Measurements from ENCODE around the gene PRR12. TPM values are rescaled to one million over a fixed set of nuclear protein-coding genes. Genes with fewer than 3 reads are reported as not detected.

PRR12 gene
- total and polyA plus RNA-seq, 4 experiments from 2014 or later = 1.2 to 65.1 (median 64.6) TPM; not detected in 1

GRCh38 chr19:49666120-49666444 lies 75.1 kb downstream of the PRR12 start:
- peak overlapping the region; percentile 25 to 99 for H3K4me3 ChIP-seq (ENCODE audit: low read length in 2 of 2)
- Mint-ChIP-seq H3K4me1 (peaks cover 19 to 51% (median 31%) of the 10 kb centered on the region in 4 donors), H3K9me3 (peaks cover 0 to 4% (median 0%) of the 10 kb centered on the region in 8 donors), H3K27me3 (no peaks in the 10 kb centered on the region), H3K4me3 (peak overlapping the region; percentile 95 to 100 (median 97)), H3K36me3 (peaks cover 0 to 31% of the 10 kb centered on the region in 2 donors), H3K27ac (peak overlapping the region; percentile 95 to 100 (median 99))
- H3K27me3 ChIP-seq (ENCODE audit: insufficient read depth, low read length) = no peaks in the 10 kb centered on the region
- ChIA-PET POLR2A (ENCODE audit: partially characterized antibody) (interaction anchor here (1.0 to 11.0 kb wide), 13 partner anchors 11 to 263 kb away, joined by 3 to 146 read pairs (median 10); partner anchors contain the start of genes AKT1S1, ATF5, NOSIP and NUP62), CTCF (ENCODE audit: partially characterized antibody) (interaction anchor here (1.2 to 3.4 kb wide), 2 partner anchors 9 to 11 kb away, joined by 3 to 15 read pairs; no protein-coding TSS in a partner anchor)
- peak overlapping the region; percentile 93 for H3K27ac ChIP-seq (ENCODE audit: low read depth, low read length)
- intact Hi-C loops (cut with micrococcal nuclease) = no loop called here
- DNase-seq = no peak
- peaks cover 18% of the 10 kb centered on the region for H3K36me3 ChIP-seq (ENCODE audit: insufficient read depth, low read length)
- H3K9me3 ChIP-seq (ENCODE audit: control insufficient read depth in 1 of 2, low read length in 2 of 2) = no peaks in the 10 kb centered on the region
- H3K4me1 ChIP-seq (ENCODE audit: insufficient read depth, low read length) = peaks cover 31% of the 10 kb centered on the region

- intact Hi-C loops (cut with micrococcal nuclease) = no loop called here
- H3K9me3 Mint-ChIP-seq = peaks cover 0 to 4% (median 0%) of the 10 kb centered on the region in 8 donors
- POLR2A ChIA-PET (ENCODE audit: partially characterized antibody) = interaction anchor here (0.7 to 11.0 kb wide), 3 partner anchors 9 to 87 kb away, joined by 4 to 125 read pairs (median 5); partner anchors contain the start of genes NOSIP and PRMT1
- CTCF ChIA-PET (ENCODE audit: partially characterized antibody) = interaction anchor here (0.9 to 1.6 kb wide), 3 partner anchors 9 to 164 kb away, joined by 3 to 4 read pairs (median 3); no protein-coding TSS in a partner anchor
- peaks cover 22 to 48% (median 36%) of the 10 kb centered on the region in 4 donors for H3K4me1 Mint-ChIP-seq
- peaks cover 7% of the 10 kb centered on the region for H3K36me3 ChIP-seq (ENCODE audit: insufficient read depth, low read length)
- no peaks in the 10 kb centered on the region for H3K9me3 ChIP-seq (ENCODE audit: control insufficient read depth in 1 of 2, low read length in 2 of 2)
- H3K4me3 Mint-ChIP-seq = peak overlapping the region in 5 of 8 donors; percentile 46 to 69 (median 58)
- H3K4me3 ChIP-seq (ENCODE audit: low read length in 2 of 2) = no peak overlapping the region
- H3K27me3 ChIP-seq (ENCODE audit: insufficient read depth, low read length) = no peaks in the 10 kb centered on the region
- no peaks in the 10 kb centered on the region for H3K27me3 Mint-ChIP-seq
- DNase-seq = peak in 1 of 5 donors; percentile 13
- H3K27ac ChIP-seq (ENCODE audit: low read depth, low read length) = no peak overlapping the region
- H3K27ac Mint-ChIP-seq = peak overlapping the region in 3 of 7 donors; percentile 31 to 69 (median 35)
- H3K36me3 Mint-ChIP-seq = peaks cover 0 to 23% of the 10 kb centered on the region in 2 donors
- peaks cover 31% of the 10 kb centered on the region for H3K4me1 ChIP-seq (ENCODE audit: insufficient read depth, low read length)
These were observed 76.5 kb downstream of the PRR12 start for GRCh38 chr19:49667473-49667872.

- H3K36me3 Mint-ChIP-seq = peaks cover 0 to 11% of the 10 kb centered on the region in 2 donors
- no peak overlapping the region for H3K4me3 Mint-ChIP-seq
- H3K27ac Mint-ChIP-seq = no peak overlapping the region
- peaks cover 0 to 4% (median 0%) of the 10 kb centered on the region in 8 donors for H3K9me3 Mint-ChIP-seq
- Histone ChIP-seq H3K4me1 (ENCODE audit: insufficient read depth, low read length) (peaks cover 16% of the 10 kb centered on the region), H3K4me3 (ENCODE audit: low read length in 2 of 2) (no peak overlapping the region), H3K36me3 (ENCODE audit: insufficient read depth, low read length) (no peaks in the 10 kb centered on the region), H3K27ac (ENCODE audit: low read depth, low read length) (no peak overlapping the region), H3K27me3 (ENCODE audit: insufficient read depth, low read length) (no peaks in the 10 kb centered on the region), H3K9me3 (ENCODE audit: control insufficient read depth in 1 of 2, low read length in 2 of 2) (no peaks in the 10 kb centered on the region)
- no peak for DNase-seq
- H3K27me3 Mint-ChIP-seq = no peaks in the 10 kb centered on the region
- POLR2A ChIA-PET (ENCODE audit: partially characterized antibody) = interaction anchor here (1.2 kb wide), 1 partner anchor 89 kb away, joined by 3 read pairs; the partner anchor contains the start of gene NOSIP
- intact Hi-C loops (cut with micrococcal nuclease) = no loop called here
- CTCF ChIA-PET (ENCODE audit: partially characterized antibody) = interaction anchor here (3.2 kb wide), 1 partner anchor 104 kb away, joined by 10 read pairs; no protein-coding TSS in a partner anchor
- peaks cover 9 to 33% (median 24%) of the 10 kb centered on the region in 4 donors for H3K4me1 Mint-ChIP-seq
These were observed 78.5 kb downstream of the PRR12 start for GRCh38 chr19:49669516-49669915.

- Histone ChIP-seq H3K27ac (ENCODE audit: low read depth, low read length) (no peak overlapping the region), H3K27me3 (ENCODE audit: insufficient read depth, low read length) (no peaks in the 10 kb centered on the region), H3K4me1 (ENCODE audit: insufficient read depth, low read length) (peaks cover 14% of the 10 kb centered on the region), H3K36me3 (ENCODE audit: insufficient read depth, low read length) (no peaks in the 10 kb centered on the region), H3K9me3 (ENCODE audit: control insufficient read depth in 1 of 2, low read length in 2 of 2) (no peaks in the 10 kb centered on the region), H3K4me3 (ENCODE audit: low read length in 2 of 2) (no peak overlapping the region)
- Mint-ChIP-seq H3K27ac (peak overlapping the region in 5 of 7 donors; percentile 1 to 81 (median 48)), H3K9me3 (no peaks in the 10 kb centered on the region), H3K4me3 (peak overlapping the region in 3 of 8 donors; percentile 23 to 55 (median 39)), H3K36me3 (peaks cover 0 to 8% of the 10 kb centered on the region in 2 donors), H3K27me3 (no peaks in the 10 kb centered on the region), H3K4me1 (peaks cover 10 to 24% (median 18%) of the 10 kb centered on the region in 4 donors)
- peak; percentile 60 to 70 (median 67) for DNase-seq
- intact Hi-C loops (cut with micrococcal nuclease) = loop anchor here (1.0 kb wide), 2 partner anchors 17 to 169 kb away; no protein-coding TSS in a partner anchor
- ChIA-PET POLR2A (ENCODE audit: partially characterized antibody) (interaction anchor here (0.7 to 2.0 kb wide), 6 partner anchors 11 to 169 kb away, joined by 3 to 8 read pairs (median 4); partner anchors contain the start of gene SCAF1), CTCF (ENCODE audit: partially characterized antibody) (interaction anchor here (0.6 to 5.5 kb wide), 23 partner anchors 8 to 199 kb away, joined by 3 to 52 read pairs (median 5); partner anchors contain the start of genes AP2A1, NOSIP, RRAS and SCAF1)
These were observed 81.3 kb downstream of the PRR12 start for GRCh38 chr19:49672131-49672919.

Other genes with a start within 250 kb of the PRR12 start
- not detected for gene TEAD2, start 228.8 kb upstream of the PRR12 start, total RNA-seq
- gene TEAD2, start 228.8 kb upstream of the PRR12 start, polyA plus RNA-seq = not detected
- not detected for gene DKKL1, start 227.3 kb upstream of the PRR12 start, total RNA-seq
- not detected for gene DKKL1, start 227.3 kb upstream of the PRR12 start, polyA plus RNA-seq
- gene KASH5, start 202.9 kb upstream of the PRR12 start, total RNA-seq = under 1 TPM; 0.23 to 0.69 TPM
- gene KASH5, start 202.9 kb upstream of the PRR12 start, polyA plus RNA-seq = not detected
- gene PTH2, start 167.7 kb upstream of the PRR12 start, total RNA-seq = not detected
- not detected for gene PTH2, start 167.7 kb upstream of the PRR12 start, polyA plus RNA-seq
- not detected for gene GFY, start 165.8 kb upstream of the PRR12 start, total RNA-seq
- gene GFY, start 165.8 kb upstream of the PRR12 start, polyA plus RNA-seq = not detected
- gene SLC17A7, start 149.7 kb upstream of the PRR12 start, total RNA-seq = under 1 TPM; 0.15 to 0.25 TPM
- not detected for gene SLC17A7, start 149.7 kb upstream of the PRR12 start, polyA plus RNA-seq
- 100 to 1,000 TPM; 178 to 186 TPM for gene PIH1D1, start 139.4 kb upstream of the PRR12 start, total RNA-seq
- 100 to 1,000 TPM in 1 of 2 donors, 10 to 100 TPM in 1; 87.2 to 124 TPM for gene PIH1D1, start 139.4 kb upstream of the PRR12 start, polyA plus RNA-seq
- gene ALDH16A1, start 138.0 kb upstream of the PRR12 start, total RNA-seq = 10 to 100 TPM; 31.6 to 32.6 TPM
- 10 to 100 TPM; 28.4 to 40.1 TPM for gene ALDH16A1, start 138.0 kb upstream of the PRR12 start, polyA plus RNA-seq
- gene FLT3LG, start 117.0 kb upstream of the PRR12 start, total RNA-seq = 100 to 1,000 TPM; 114 to 115 TPM
- 100 to 1,000 TPM; 145 to 252 TPM for gene FLT3LG, start 117.0 kb upstream of the PRR12 start, polyA plus RNA-seq
- gene RPL13A, start 103.6 kb upstream of the PRR12 start, total RNA-seq = 1,000 to 10,000 TPM; 5,517 to 5,661 TPM
- gene RPL13A, start 103.6 kb upstream of the PRR12 start, polyA plus RNA-seq = 1,000 to 10,000 TPM; 1,827 to 3,046 TPM
- 1,000 to 10,000 TPM; 3,135 to 3,272 TPM for gene RPS11, start 94.7 kb upstream of the PRR12 start, total RNA-seq
- 1,000 to 10,000 TPM; 1,691 to 2,012 TPM for gene RPS11, start 94.7 kb upstream of the PRR12 start, polyA plus RNA-seq
- 10 to 100 TPM; 21.9 to 25.8 TPM for gene FCGRT, start 78.5 kb upstream of the PRR12 start, total RNA-seq
- 10 to 100 TPM; 40.2 to 42.5 TPM for gene FCGRT, start 78.5 kb upstream of the PRR12 start, polyA plus RNA-seq
- gene RCN3, start 63.2 kb upstream of the PRR12 start, total RNA-seq = 1 to 10 TPM; 2.4 to 2.5 TPM
- 1 to 10 TPM; 1.2 to 1.5 TPM for gene RCN3, start 63.2 kb upstream of the PRR12 start, polyA plus RNA-seq
- gene NOSIP, start 10.6 kb upstream of the PRR12 start, total RNA-seq = 100 to 1,000 TPM; 177 to 191 TPM
- 100 to 1,000 TPM; 650 to 674 TPM for gene NOSIP, start 10.6 kb upstream of the PRR12 start, polyA plus RNA-seq
- gene PRRG2, start 9.9 kb upstream of the PRR12 start, total RNA-seq = 1 to 10 TPM; 1.0 to 1.7 TPM
- under 1 TPM in 1 of 2 donors, not detected in 1; 0.34 TPM for gene PRRG2, start 9.9 kb upstream of the PRR12 start, polyA plus RNA-seq
- 10 to 100 TPM; 12.0 to 13.4 TPM for gene RRAS, start 49.0 kb downstream of the PRR12 start, total RNA-seq
- 10 to 100 TPM; 28.0 to 32.1 TPM for gene RRAS, start 49.0 kb downstream of the PRR12 start, polyA plus RNA-seq
- gene SCAF1, start 51.0 kb downstream of the PRR12 start, total RNA-seq = 10 to 100 TPM; 60.5 to 62.7 TPM
- 1 to 10 TPM in 1 of 2 donors, not detected in 1; 4.0 TPM for gene SCAF1, start 51.0 kb downstream of the PRR12 start, polyA plus RNA-seq
- gene IRF3, start 74.7 kb downstream of the PRR12 start, total RNA-seq = 100 to 1,000 TPM; 366 to 386 TPM
- 10 to 100 TPM; 64.1 to 72.8 TPM for gene IRF3, start 74.7 kb downstream of the PRR12 start, polyA plus RNA-seq
- 10 to 100 TPM; 21.9 to 22.1 TPM for gene BCL2L12, start 74.8 kb downstream of the PRR12 start, total RNA-seq
- gene BCL2L12, start 74.8 kb downstream of the PRR12 start, polyA plus RNA-seq = 10 to 100 TPM; 16.3 to 17.2 TPM
- gene PRMT1, start 86.1 kb downstream of the PRR12 start, total RNA-seq = 10 to 100 TPM; 76.6 to 92.9 TPM
- gene PRMT1, start 86.1 kb downstream of the PRR12 start, polyA plus RNA-seq = 100 to 1,000 TPM; 140 to 213 TPM
- gene ADM5, start 98.4 kb downstream of the PRR12 start, total RNA-seq = 1 to 10 TPM; 4.0 to 4.4 TPM
- gene ADM5, start 98.4 kb downstream of the PRR12 start, polyA plus RNA-seq = under 1 TPM in 1 of 2 donors, not detected in 1; 0.24 TPM
- gene CPT1C, start 99.9 kb downstream of the PRR12 start, total RNA-seq = 1 to 10 TPM in 1 of 2 experiments, under 1 TPM in 1; 0.64 to 1.5 TPM
- under 1 TPM; 0.24 to 0.57 TPM for gene CPT1C, start 99.9 kb downstream of the PRR12 start, polyA plus RNA-seq
- gene TSKS, start 172.1 kb downstream of the PRR12 start, total RNA-seq = 1 to 10 TPM in 1 of 2 experiments, under 1 TPM in 1; 0.90 to 1.1 TPM
- gene TSKS, start 172.1 kb downstream of the PRR12 start, polyA plus RNA-seq = under 1 TPM; 0.16 to 0.56 TPM
- 10 to 100 TPM; 55.5 to 56.2 TPM for gene AP2A1, start 175.8 kb downstream of the PRR12 start, total RNA-seq
- 1 to 10 TPM; 2.6 to 9.5 TPM for gene AP2A1, start 175.8 kb downstream of the PRR12 start, polyA plus RNA-seq
- 10 to 100 TPM; 22.4 to 24.1 TPM for gene FUZ, start 222.1 kb downstream of the PRR12 start, total RNA-seq
- gene FUZ, start 222.1 kb downstream of the PRR12 start, polyA plus RNA-seq = 1 to 10 TPM; 4.9 to 7.4 TPM
- gene MED25, start 227.1 kb downstream of the PRR12 start, total RNA-seq = 10 to 100 TPM; 41.8 to 48.8 TPM
- gene MED25, start 227.1 kb downstream of the PRR12 start, polyA plus RNA-seq = 10 to 100 TPM; 10.7 to 22.9 TPM

Measured in CD4-positive, alpha-beta memory T cell (primary cell).